Erythroblast (primary cell): ENCODE data around the gene CYTH2.
A peak's percentile ranks its signal among the peaks of the same experiment; 100 is the strongest.

Experiments used
- DNase-seq, 2 experiments: peaks; one replicate each; lab custom pipeline; 2025; lab: John Stamatoyannopoulos, UW
- GATA1 ChIP-seq: IDR thresholded peaks from 2 replicates; pipeline ENCODE4 v1.6.1; 2011; ENCODE audit warnings: low read depth, mild to moderate bottlenecking, control low read depth, low read length, moderate library complexity
- POLR2A ChIP-seq: IDR thresholded peaks from 2 replicates; pipeline ENCODE4 v1.6.1; 2011; ENCODE audit warnings: mild to moderate bottlenecking, low read length

Gene CYTH2

GRCh38 chr19:48445256-48445605 is 23.9 kb upstream of the CYTH2 start:
- TF ChIP-seq POLR2A: peak; percentile 61
- no peak for TF ChIP-seq GATA1

GRCh38 chr19:48445606-48446481 is 23.3 kb upstream of the CYTH2 start, which contains the start of gene GRWD1:
TSS of gene GRWD1 (plus strand) at chr19:48445983. CDS start at chr19:48446006, 23 bp downstream.
- peak; percentile 95 for DNase-seq
- TF ChIP-seq POLR2A: peak; percentile 61
- TF ChIP-seq GATA1: no peak

More at GRCh38 chr19:48445256-48445605, 23.9 kb upstream of the CYTH2 start:
- peak; percentile 88 to 95 for DNase-seq

- TF ChIP-seq POLR2A (no peak), GATA1 (no peak)
- DNase-seq: no peak
These were observed 22.6 kb upstream of the CYTH2 start for GRCh38 chr19:48446579-48446978.

- TF ChIP-seq GATA1: no peak
- no peak for TF ChIP-seq POLR2A
- DNase-seq: no peak
These were observed 20.6 kb upstream of the CYTH2 start for GRCh38 chr19:48448563-48448962.

GRCh38 chr19:48450441-48450840 is 18.7 kb upstream of the CYTH2 start:
- no peak for DNase-seq
- TF ChIP-seq POLR2A: no peak
- TF ChIP-seq GATA1: no peak

- TF ChIP-seq GATA1 (no peak), POLR2A (no peak)
- DNase-seq: no peak
These were observed 18.3 kb upstream of the CYTH2 start for GRCh38 chr19:48450863-48451262.

- no peak for TF ChIP-seq POLR2A
- no peak for TF ChIP-seq GATA1
- DNase-seq: no peak
These were observed 17.5 kb upstream of the CYTH2 start for GRCh38 chr19:48451624-48452023.

GRCh38 chr19:48452289-48453190 is 16.6 kb upstream of the CYTH2 start:
- no peak for TF ChIP-seq POLR2A
- no peak for TF ChIP-seq GATA1

GRCh38 chr19:48454150-48454730 is 14.9 kb upstream of the CYTH2 start:
- DNase-seq: no peak
- TF ChIP-seq GATA1 (no peak), POLR2A (no peak)

More at GRCh38 chr19:48452289-48453190, 16.6 kb upstream of the CYTH2 start:
- DNase-seq: no peak

GRCh38 chr19:48455171-48455907 is 13.8 kb upstream of the CYTH2 start, which contains the start of gene KCNJ14:
TSS of gene KCNJ14 (plus strand) at chr19:48455574. CDS start at chr19:48461725, 6,151 bp downstream.
- DNase-seq: peak in 1 of 2 experiments; percentile 53
- TF ChIP-seq GATA1: no peak
- TF ChIP-seq POLR2A: no peak

- no peak for TF ChIP-seq POLR2A
- TF ChIP-seq GATA1: no peak
- no peak for DNase-seq
These were observed 13.1 kb upstream of the CYTH2 start for GRCh38 chr19:48455908-48456562.

GRCh38 chr19:48456864-48457263 is 12.3 kb upstream of the CYTH2 start:
- DNase-seq: no peak
- TF ChIP-seq GATA1 (no peak), POLR2A (no peak)

GRCh38 chr19:48458016-48458415 is 11.2 kb upstream of the CYTH2 start:
- no peak for DNase-seq
- no peak for TF ChIP-seq GATA1
